GM18508 (cell line): ENCODE data around the gene LRP11.
"Not testable (repeated sequence)": the region's sequence is repeated elsewhere in the genome, so short reads cannot be mapped to it uniquely, and the experiment has no call there.

Experiments
- ATAC-seq: cut with Tn5 transposase; IDR thresholded peaks from one replicate; pipeline ENCODE4 v1.9.1; 2021; ENCODE audit warnings: moderate number of reproducible peaks; ENCODE audit not compliant: insufficient read depth, unreplicated experiment

The LRP11 gene

DNA sequence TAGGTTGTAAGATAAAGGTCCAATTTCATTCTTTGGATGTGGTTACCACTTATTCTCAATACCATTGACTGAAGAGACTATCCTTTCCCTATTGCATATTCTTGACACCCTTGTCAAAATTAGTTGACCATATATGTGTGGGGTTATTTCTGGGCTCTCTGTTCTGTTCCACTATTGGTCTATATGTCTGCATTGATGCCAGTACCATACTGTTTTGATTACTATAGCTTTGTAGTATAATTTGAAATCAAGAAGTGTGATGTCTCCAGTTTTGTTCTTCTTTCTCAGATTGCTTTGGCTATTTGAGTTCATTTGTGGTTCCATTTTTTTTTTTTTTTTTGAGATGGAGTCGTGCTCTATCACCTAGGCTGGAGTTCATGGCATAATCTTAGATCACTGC lies 8.1 kb upstream of the LRP11 start:
- ATAC-seq = no peak

DNA sequence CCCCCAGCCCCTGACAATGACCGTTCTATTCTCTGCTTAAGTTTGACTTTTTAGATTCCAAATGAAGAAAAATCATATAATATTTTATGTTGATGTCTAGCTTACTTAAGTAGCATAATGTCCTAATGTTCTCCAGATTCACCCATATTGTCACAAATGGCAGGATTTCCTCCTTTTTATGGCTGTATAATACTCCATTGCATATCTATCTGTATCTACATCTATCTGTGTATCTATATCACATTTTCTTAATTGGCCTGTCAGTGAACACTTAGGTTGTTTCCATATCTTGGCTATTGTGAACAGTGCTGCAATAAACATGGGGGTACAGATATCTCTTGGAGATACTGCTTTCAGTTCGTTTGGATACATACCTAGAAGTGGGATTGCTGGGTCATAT lies 7.0 kb upstream of the LRP11 start:
- ATAC-seq = no peak

DNA sequence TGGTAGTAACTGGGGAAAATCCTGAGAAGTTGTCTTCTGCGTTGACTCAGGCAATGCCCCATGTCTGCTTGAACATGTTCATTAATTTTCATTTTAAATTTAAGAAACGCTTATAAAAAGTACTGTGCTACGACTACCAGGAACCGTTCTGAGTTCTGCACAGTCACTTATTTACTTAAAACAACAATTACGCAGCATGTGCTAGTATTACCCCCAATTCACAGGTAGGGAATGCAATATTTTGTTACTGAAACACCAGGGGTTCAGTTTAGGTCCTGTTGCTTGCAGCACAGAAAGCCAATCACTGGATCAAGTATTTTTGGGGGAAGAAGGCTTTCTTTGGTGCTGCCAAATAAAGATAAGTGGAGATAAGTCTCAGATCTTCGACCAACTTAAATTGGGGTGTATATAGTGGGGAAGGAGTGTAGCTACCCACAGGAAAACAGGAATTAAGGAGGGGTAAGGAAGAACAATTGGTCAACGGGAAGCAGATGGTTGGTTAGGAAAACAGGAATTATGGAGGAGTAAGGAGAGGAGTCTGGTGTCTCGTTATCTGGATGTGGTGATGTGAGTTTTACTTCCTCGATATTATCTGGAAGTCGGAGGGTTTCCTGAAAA lies 5.2 kb upstream of the LRP11 start:
- ATAC-seq = no peak

DNA sequence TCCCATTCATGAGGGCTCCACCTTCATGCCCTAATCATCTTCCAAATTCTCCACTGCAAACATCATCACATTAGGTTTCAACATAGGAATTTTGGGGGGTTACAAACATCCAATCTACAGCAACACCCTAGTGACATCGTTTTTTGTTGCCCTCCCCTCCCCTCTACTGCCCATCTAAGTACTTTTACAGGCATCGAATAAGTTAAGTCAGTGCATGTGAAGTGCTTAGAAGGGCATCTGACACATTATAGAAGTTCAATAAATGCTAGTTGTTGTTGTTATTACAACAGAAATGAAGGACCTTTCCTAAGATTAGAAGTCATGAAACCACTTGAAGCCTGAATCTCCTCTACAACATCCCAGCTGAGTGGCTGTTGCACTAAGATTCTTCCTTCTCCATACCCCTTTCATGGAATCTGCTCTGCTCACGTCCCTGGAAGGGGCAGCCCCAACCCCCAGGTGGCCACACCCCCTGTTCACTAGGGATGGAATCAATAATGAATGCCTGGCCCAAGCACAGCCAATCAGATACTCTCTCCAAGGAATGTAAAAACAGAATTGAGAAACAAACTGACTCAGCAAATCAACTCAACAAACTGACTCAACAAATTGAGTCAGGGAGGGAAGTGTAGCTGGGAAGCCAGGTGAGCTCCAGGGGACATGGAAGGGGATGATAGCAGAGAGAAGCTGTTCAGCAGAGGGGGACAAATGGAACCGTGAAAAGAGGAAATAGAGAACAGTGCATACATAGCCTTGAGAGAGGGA lies 3.9 kb upstream of the LRP11 start:
- no peak for ATAC-seq

DNA sequence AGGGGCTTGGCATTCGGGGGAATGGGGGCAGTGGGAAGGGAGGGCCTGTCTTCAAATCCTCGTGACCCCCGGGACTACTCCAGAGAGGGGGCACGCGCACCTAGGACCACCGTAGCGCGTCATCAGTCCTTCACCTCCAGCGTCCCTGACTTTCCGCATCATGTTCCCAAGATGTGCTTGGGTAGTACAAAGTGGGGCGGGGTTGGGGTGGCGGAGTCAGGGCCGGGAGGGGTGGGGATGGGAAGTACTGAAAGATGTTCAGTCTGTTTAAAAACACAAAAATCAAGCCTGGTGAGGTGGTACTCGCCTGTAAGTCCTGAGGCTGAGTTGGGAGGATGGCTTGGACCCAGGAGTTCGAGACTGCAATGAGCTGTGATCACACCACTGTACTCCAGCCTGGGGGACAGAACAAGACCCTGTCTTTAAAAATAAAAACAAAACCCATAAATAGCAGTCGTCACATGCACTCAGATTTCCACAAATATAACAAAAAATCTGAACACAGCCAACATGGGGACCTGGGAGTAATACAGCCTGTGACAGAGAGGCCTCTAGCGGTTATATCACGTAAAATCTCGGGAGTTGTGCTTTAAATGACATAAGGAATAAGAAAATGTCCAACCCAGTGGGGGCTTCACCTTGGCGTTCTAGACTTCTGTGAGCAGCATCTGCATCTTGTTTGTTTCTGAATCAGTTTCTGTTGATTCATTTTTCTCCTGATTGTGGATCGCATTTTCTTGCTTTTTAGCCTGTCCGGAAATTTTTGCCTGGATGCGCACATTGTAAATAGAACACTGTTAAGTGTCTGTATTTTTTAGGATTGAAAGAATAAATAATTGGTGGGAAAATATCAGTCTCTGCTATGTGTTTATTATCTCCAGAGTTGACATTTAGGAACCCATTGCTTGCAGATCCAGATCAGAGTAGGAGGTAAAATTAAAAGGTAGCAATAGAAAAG lies 698 bp upstream of the LRP11 start:
- ATAC-seq = no peak

DNA sequence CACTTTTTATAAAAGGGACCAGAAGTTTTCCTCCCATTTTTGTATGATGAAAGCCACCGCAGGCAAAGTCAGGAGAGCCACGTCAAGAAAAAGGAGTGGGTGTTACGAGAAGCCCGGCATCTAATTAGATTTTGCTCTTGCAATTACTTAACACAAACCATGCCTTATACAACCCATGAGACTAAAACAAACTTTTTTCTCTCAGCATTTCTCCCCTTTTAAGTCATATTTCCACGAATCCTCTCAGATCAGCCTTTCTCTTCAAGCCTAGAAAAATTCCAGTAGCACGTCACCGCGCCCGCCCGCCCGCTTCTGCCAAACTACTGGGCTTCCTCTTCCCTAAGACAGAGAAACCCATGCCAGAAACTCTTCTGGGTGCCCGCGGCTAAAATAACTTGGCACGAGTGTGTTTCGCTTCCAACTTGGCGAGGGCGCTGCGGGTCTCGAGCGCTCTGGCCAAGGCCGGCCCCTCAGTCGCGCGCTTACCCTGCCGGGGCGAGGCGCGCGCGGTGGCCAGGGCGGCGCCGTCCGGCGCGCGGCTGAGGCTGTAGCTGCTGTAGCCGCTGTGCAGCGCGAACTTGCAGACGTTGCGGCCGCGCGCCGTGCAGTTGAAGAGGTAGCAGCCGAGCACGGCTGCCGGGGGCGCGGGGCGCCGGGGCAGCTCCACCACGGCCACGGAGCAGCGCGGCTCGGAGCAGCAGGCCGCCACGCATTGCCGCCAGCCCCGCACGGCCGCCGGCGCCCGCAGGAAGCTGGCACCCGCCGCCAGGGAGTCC lies 1.0 kb downstream of the LRP11 start:
- no peak for ATAC-seq

DNA sequence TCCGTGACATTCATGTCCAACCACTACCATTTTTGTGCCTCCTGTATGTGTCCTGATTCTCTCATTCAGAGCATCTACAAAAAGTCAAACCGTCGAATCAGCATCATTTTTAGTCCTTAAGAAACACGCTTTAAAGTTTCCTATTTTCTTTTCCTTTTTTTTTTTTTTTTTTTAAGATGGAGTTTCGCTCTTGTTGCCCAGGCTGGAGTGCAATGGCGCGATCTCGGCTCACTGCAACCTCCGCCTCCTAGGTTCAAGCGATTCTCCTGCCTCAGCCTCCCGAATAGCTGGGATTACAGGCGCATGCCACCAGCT lies 1.8 kb downstream of the LRP11 start:
- ATAC-seq = not testable (repeated sequence)

DNA sequence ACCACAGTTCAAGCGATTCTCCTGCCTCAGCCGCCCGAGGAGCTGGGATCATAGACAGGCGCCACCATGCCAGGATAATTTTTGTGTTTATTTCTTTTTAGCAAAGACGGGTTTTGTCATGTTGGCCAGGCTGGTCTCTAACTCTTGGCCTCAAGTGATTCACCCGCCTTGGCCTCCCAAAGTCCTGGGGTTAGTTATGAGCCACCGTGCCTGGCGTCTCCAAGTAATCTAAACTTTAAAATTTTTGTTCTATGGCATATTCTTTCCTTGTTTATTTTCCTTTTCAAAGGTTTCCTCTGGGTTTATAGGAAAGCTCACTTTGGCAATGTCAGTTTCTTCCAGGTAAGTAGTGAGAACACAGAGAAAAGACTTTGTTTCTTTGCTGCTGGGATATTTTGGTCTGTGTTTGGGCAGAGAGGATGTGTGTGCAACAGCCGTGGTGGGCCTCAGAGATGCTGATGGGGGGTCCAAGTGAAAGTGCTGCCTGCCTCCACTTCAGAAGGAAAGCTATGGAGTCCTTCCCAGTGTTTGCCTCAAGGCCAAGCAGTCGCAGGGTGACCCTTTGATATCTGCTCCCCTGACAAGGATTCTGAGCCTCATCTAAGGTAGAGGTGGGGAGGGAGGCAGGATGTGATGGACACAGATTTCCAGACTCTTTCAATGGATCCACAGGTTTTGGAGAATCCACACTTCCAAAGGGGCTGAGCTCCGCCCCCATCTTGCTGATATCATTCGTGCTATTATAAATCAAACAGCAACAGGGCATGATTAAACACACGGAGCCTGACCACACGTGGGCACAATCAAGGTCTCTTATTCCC lies 2.3 kb downstream of the LRP11 start:
- ATAC-seq = no peak

DNA sequence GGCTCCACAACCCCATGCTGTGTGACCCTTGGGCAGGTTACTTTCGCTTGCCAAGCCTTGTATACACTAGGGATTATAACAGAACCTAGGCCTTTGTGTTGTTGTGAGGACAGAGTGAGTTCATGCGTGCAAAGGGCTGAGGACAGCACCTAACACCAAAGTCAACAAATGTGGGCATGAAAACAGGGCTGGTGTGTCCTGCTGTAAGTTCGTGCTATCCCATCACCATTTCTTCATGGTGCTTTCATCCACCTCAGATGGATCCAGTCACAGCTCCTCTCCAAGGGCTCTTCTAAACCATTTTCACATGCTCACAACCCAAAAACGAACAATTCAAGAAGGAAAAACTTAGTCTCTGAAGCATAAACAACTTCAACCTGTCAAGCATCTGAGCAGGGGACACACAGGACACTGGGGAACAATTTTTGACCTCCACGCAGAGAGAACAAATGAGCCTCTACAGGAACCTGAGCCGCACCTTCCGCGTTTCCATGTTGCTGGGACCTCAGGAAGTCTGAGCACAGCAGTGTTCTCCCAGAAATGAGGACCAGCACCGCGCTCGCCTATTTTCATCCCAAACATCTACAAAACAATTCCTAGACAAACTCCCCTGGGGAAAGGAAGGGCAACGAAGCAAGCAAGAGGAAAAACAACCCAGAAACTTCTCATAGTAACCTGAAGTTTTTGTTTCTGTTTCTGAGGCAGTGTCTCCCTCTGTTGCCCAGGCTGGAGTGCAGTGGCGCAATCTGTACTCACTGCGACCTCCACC lies 3.1 kb downstream of the LRP11 start:
- ATAC-seq = no peak

DNA sequence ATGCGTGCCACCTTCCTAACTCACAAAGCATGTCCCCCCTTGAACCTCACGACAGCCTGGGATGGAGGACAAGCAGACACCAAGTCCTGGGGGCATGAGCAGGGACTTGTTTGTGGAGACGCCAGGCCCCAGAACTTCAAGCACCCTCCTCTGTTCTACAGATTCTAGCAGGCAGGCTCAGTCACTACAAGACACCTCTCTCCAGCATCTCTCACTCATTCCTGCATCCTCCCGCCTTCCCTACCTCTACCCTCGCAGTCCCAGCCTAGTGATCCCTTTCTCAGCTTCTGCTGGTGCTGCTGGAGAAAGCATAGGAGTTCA lies 3.7 kb downstream of the LRP11 start:
- ATAC-seq = no peak

DNA sequence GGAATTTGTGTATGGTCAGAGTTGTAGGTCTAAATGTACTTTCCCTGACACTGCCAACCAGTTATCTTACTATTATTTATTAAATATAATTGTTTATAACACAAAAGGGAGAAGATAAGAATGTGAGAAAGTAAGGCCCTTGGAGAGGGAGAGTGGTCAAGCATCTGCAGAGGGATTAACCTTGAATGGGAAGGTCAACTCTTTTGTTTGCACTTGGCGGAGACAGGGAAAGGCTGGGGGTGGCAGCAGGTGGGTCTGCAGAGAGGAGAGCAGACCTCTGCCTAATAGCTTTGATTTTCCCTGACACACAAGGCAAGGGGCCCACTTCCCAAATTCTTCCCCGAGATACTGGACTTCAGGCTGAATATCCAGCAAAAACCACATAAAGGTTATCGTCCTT lies 4.2 kb downstream of the LRP11 start:
- no peak for ATAC-seq

DNA sequence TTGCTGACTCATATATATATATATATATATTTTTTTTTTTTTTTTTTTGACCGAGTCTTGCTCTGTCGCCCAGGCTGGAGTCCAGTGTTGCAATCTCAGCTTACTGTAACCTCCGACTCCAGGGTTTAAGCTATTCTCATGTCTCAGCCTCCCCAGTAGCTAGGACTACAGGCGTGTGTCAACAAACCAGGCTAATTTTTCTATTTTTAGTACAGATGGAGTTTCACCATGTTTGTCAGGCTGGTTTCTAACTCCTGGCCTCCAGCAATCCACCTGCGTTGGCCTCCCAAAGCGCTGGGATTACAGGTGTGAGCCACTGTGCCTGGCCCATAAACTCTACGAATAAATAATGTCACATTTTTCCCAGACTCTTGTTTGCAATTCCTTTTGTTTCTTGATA lies 4.8 kb downstream of the LRP11 start:
- no peak for ATAC-seq

DNA sequence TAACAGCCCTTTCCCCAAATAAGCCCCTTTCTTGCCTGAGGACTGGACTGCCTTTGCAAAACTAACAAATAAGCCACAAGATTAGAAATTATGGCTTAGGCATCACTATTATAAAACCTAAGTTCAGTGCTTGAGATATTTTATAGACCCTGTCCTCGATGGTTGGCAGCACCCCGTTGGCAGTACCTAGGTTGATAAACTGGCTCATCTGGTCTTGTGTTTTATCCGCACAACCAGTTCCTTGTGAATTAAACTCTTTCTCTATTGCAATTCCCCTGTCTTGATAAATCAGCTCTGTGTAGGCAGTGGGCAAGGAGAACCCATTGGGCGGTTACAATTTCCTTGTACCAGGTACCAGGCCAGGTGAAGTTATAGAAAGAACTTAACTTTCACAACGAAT lies 6.6 kb downstream of the LRP11 start:
- no peak for ATAC-seq

DNA sequence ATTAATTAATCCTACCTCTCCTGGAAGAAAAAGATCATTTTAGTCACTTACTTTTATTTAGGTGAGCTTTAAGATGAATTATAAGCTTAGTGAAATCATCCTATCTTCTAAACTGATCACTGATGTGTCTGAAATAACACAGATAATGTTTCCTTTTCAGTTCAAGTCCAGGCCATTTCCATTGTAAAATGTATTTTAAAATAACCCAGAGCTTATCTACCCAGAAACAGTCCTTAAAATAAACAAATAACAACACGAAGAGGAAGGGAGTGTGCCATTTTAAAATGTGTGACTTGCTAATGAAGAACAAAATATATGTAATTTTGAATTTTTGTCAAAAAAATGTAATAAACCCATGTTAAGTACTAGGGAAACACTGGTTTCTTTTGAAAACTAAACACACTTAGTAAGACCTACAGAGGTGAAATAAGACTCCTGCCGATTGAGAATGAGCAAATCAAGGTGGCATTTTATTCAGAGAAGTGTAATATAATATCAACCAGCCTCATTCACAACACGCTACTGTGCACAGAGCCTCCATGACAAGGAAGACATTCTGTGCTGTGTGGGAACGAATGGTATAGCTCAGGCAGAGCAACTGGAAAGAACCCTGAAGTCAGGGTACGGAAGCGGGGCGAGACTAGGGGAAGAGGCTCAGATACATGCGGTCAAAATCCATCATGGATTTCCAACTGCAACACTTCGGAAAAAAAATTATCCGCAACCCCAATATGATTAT lies 7.7 kb downstream of the LRP11 start:
- no peak for ATAC-seq

DNA sequence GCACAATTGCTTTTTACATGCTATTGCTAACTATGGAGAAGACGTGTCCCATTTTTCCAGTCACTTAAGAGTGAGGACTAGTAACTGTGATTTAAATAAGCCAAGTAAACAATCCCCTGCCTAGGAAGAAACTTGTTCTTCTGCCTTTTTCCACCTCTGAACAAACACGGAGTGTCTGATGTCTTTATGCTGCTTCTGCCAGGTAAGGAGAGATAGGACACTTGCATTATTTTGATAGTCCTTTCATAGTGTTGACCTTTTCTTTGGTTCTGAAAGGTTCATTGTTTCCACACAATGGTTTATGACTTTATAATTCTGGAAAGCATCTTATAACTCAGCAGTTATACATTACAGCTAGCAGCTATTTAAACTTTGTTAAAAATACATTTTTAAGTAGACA lies 8.4 kb downstream of the LRP11 start:
- ATAC-seq = no peak

DNA sequence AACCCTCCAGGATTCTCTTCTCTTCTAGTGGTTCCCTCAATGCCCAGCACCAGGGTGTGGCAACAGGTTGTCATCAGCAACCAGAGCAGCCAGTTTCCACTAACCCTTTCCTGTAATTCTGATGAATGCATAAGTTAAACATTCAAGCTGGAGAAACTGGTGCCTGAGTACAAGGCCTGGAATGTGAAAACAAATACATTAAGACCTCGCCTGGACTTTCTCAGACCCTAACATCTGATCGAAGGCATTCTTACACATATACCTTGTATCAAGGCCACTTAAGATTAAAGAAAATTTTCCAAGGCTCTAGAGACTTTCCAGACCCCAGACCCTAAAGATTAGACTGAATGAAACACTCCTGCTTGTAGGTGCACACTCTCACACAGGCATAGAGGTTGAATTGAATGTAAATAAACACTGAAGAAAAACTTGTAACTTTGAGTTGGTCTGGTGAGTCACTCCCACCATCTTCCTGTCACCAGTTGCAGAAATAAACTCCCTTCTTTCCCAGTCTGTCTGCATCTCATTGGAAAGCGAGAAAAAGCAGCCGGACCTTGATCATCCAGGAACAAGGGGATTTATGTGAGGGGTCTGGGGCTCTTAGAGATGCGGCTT lies 9.0 kb downstream of the LRP11 start:
- ATAC-seq = no peak

DNA sequence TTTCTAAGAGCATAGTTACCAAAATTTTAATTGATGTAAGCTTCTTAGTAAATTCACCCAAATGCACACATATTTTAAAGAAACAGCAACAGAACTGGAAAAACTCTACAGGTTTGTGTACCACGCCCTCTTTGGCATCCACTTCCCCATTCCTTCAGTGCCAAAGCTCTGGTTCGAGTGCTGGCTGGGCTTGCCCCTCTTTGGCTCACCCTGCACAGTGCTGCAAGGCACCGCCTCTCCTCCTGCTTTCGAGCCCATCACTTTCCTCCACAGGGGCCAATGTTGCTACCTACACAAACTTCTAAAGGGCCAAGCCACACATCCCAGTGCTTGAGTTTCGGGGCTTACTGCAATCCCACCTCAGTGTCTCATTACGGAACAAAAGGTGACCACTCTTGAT lies 9.6 kb downstream of the LRP11 start:
- no peak for ATAC-seq

DNA sequence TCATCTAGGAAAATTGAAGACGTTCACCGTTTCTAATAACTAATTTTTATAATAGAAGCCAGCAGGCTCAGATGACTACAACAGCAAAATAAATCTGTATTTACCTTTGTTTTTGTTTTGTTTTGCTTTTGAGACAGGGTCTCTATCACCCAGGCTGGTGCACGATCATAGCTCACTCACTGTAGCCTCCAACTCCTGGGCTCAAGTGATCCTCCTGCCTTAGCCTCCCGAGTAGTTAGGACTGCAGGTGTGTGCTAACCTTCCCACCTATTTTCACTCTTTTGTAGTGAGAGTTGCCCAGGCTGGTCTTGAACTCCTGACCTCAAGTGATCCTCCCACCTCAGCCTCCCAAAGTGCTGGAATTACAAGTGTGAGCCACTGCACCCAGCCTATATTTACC lies 10.1 kb downstream of the LRP11 start:
- ATAC-seq = not testable (repeated sequence)
